ENCODE measurements around the gene BMP6. TPM values are rescaled to one million over a fixed set of nuclear protein-coding genes. Genes with fewer than 3 reads are reported as not detected.

The BMP6 gene
- not detected for total RNA-seq
- not detected for polyA plus RNA-seq

GRCh38 chr6:7725849-7726415 lies at the start of gene BMP6:
BMP6 (plus strand) TSS chr6:7726099; CDS start chr6:7726956, 857 bp downstream.
- POLR2A ChIA-PET: no interaction called here
- Histone ChIP-seq H3K27me3 (ENCODE audit: insufficient read depth, low read length, poor library complexity, severe bottlenecking) (peaks cover 39% of the 10 kb centered on the region), H3K27ac (ENCODE audit: low read depth, low read length) (no peak within 1 kb of the TSS), H3K36me3 (ENCODE audit: insufficient read depth, low read length) (no peaks in the 10 kb centered on the region), H3K9me3 (ENCODE audit: low read length) (no peaks in the 10 kb centered on the region), H3K4me1 (ENCODE audit: insufficient read depth, low read length) (peaks cover 11% of the 10 kb centered on the region), H3K4me3 (ENCODE audit: low read length) (no peak within 1 kb of the TSS)
- Mint-ChIP-seq H3K9me3 (peaks cover 0 to 4% (median 0%) of the 10 kb centered on the region in 5 donors), H3K4me1 (peaks cover 13 to 26% (median 16%) of the 10 kb centered on the region in 3 donors), H3K4me3 (peak within 1 kb of the TSS; percentile 52 to 83 (median 71)), H3K36me3 (no peaks in the 10 kb centered on the region), H3K27ac (no peak within 1 kb of the TSS), H3K27me3 (peaks cover 64 to 76% of the 10 kb centered on the region in 2 donors)
- CTCF ChIA-PET: interaction anchor here (0.7 kb wide), 1 partner anchor 96 kb away, joined by 3 read pairs; no protein-coding TSS in a partner anchor
- DNase-seq: peak in 3 of 5 donors; percentile 5 to 48 (median 19)

- H3K27me3 ChIP-seq (ENCODE audit: insufficient read depth, low read length, poor library complexity, severe bottlenecking): no peaks in the 10 kb centered on the region
- Mint-ChIP-seq H3K9me3 (peaks cover 0 to 1% (median 0%) of the 10 kb centered on the region in 5 donors), H3K27me3 (peaks cover 14 to 38% of the 10 kb centered on the region in 2 donors), H3K4me1 (no peaks in the 10 kb centered on the region), H3K4me3 (no peak overlapping the region), H3K27ac (peak overlapping the region in 1 of 8 donors; percentile 29), H3K36me3 (no peaks in the 10 kb centered on the region)
- H3K27ac ChIP-seq (ENCODE audit: low read depth, low read length): no peak overlapping the region
- ChIA-PET POLR2A (no interaction called here), CTCF (no interaction called here)
- no peaks in the 10 kb centered on the region for H3K4me1 ChIP-seq (ENCODE audit: insufficient read depth, low read length)
- DNase-seq: no peak
- H3K9me3 ChIP-seq (ENCODE audit: low read length): no peaks in the 10 kb centered on the region
- no peaks in the 10 kb centered on the region for H3K36me3 ChIP-seq (ENCODE audit: insufficient read depth, low read length)
- no peak overlapping the region for H3K4me3 ChIP-seq (ENCODE audit: low read length)
Observed at GRCh38 chr6:7677229-7677628, 48.7 kb upstream of the BMP6 start.

- H3K27me3 Mint-ChIP-seq: peaks cover 10 to 38% of the 10 kb centered on the region in 2 donors
- POLR2A ChIA-PET: no interaction called here
- Histone ChIP-seq H3K9me3 (ENCODE audit: low read length) (no peaks in the 10 kb centered on the region), H3K36me3 (ENCODE audit: insufficient read depth, low read length) (no peaks in the 10 kb centered on the region), H3K4me1 (ENCODE audit: insufficient read depth, low read length) (no peaks in the 10 kb centered on the region), H3K27me3 (ENCODE audit: insufficient read depth, low read length, poor library complexity, severe bottlenecking) (no peaks in the 10 kb centered on the region), H3K4me3 (ENCODE audit: low read length) (no peak overlapping the region), H3K27ac (ENCODE audit: low read depth, low read length) (no peak overlapping the region)
- CTCF ChIA-PET: no interaction called here
- no peak overlapping the region for H3K27ac Mint-ChIP-seq
- no peaks in the 10 kb centered on the region for H3K36me3 Mint-ChIP-seq
- H3K4me1 Mint-ChIP-seq: no peaks in the 10 kb centered on the region
- peaks cover 0 to 1% (median 0%) of the 10 kb centered on the region in 5 donors for H3K9me3 Mint-ChIP-seq
- H3K4me3 Mint-ChIP-seq: no peak overlapping the region
- no peak for DNase-seq
Observed at GRCh38 chr6:7680393-7681075, 45.4 kb upstream of the BMP6 start.

GRCh38 chr6:7681449-7681848 lies 44.5 kb upstream of the BMP6 start:
- no peaks in the 10 kb centered on the region for H3K4me1 Mint-ChIP-seq
- no peaks in the 10 kb centered on the region for H3K4me1 ChIP-seq (ENCODE audit: insufficient read depth, low read length)
- no peak for DNase-seq
- H3K4me3 ChIP-seq (ENCODE audit: low read length): no peak overlapping the region
- peaks cover 0 to 1% (median 0%) of the 10 kb centered on the region in 5 donors for H3K9me3 Mint-ChIP-seq
- H3K36me3 ChIP-seq (ENCODE audit: insufficient read depth, low read length): no peaks in the 10 kb centered on the region
- ChIA-PET POLR2A (no interaction called here), CTCF (no interaction called here)
- no peak overlapping the region for H3K4me3 Mint-ChIP-seq
- no peaks in the 10 kb centered on the region for H3K36me3 Mint-ChIP-seq
- H3K27me3 Mint-ChIP-seq: peaks cover 10 to 35% of the 10 kb centered on the region in 2 donors
- no peaks in the 10 kb centered on the region for H3K9me3 ChIP-seq (ENCODE audit: low read length)
- no peak overlapping the region for H3K27ac ChIP-seq (ENCODE audit: low read depth, low read length)
- H3K27me3 ChIP-seq (ENCODE audit: insufficient read depth, low read length, poor library complexity, severe bottlenecking): no peaks in the 10 kb centered on the region
- H3K27ac Mint-ChIP-seq: no peak overlapping the region

GRCh38 chr6:7684076-7684475 lies 41.8 kb upstream of the BMP6 start:
- no peaks in the 10 kb centered on the region for H3K36me3 ChIP-seq (ENCODE audit: insufficient read depth, low read length)
- no peak for DNase-seq
- no peak overlapping the region for H3K27ac ChIP-seq (ENCODE audit: low read depth, low read length)
- no peak overlapping the region for H3K4me3 ChIP-seq (ENCODE audit: low read length)
- CTCF ChIA-PET: no interaction called here
- Mint-ChIP-seq H3K27ac (no peak overlapping the region), H3K4me3 (no peak overlapping the region), H3K27me3 (peaks cover 7 to 34% of the 10 kb centered on the region in 2 donors), H3K4me1 (no peaks in the 10 kb centered on the region), H3K9me3 (peaks cover 0 to 1% (median 0%) of the 10 kb centered on the region in 5 donors), H3K36me3 (no peaks in the 10 kb centered on the region)
- H3K9me3 ChIP-seq (ENCODE audit: low read length): no peaks in the 10 kb centered on the region
- POLR2A ChIA-PET: no interaction called here
- H3K4me1 ChIP-seq (ENCODE audit: insufficient read depth, low read length): no peaks in the 10 kb centered on the region
- H3K27me3 ChIP-seq (ENCODE audit: insufficient read depth, low read length, poor library complexity, severe bottlenecking): no peaks in the 10 kb centered on the region

- H3K4me1 Mint-ChIP-seq: no peaks in the 10 kb centered on the region
- no peaks in the 10 kb centered on the region for H3K36me3 ChIP-seq (ENCODE audit: insufficient read depth, low read length)
- H3K4me3 ChIP-seq (ENCODE audit: low read length): no peak overlapping the region
- no peaks in the 10 kb centered on the region for H3K9me3 Mint-ChIP-seq
- no peak overlapping the region for H3K4me3 Mint-ChIP-seq
- H3K9me3 ChIP-seq (ENCODE audit: low read length): no peaks in the 10 kb centered on the region
- H3K27me3 Mint-ChIP-seq: peaks cover 2 to 34% of the 10 kb centered on the region in 2 donors
- POLR2A ChIA-PET: no interaction called here
- DNase-seq: no peak
- CTCF ChIA-PET: interaction anchor here (1.0 kb wide), 1 partner anchor 11 kb away, joined by 3 read pairs; no protein-coding TSS in a partner anchor
- no peaks in the 10 kb centered on the region for H3K36me3 Mint-ChIP-seq
- no peak overlapping the region for H3K27ac ChIP-seq (ENCODE audit: low read depth, low read length)
- no peaks in the 10 kb centered on the region for H3K27me3 ChIP-seq (ENCODE audit: insufficient read depth, low read length, poor library complexity, severe bottlenecking)
- H3K27ac Mint-ChIP-seq: no peak overlapping the region
- no peaks in the 10 kb centered on the region for H3K4me1 ChIP-seq (ENCODE audit: insufficient read depth, low read length)
Observed at GRCh38 chr6:7684843-7685242, 41.1 kb upstream of the BMP6 start.

GRCh38 chr6:7685276-7685675 lies 40.6 kb upstream of the BMP6 start:
- Mint-ChIP-seq H3K27me3 (peaks cover 3 to 32% of the 10 kb centered on the region in 2 donors), H3K27ac (no peak overlapping the region), H3K36me3 (no peaks in the 10 kb centered on the region), H3K4me3 (no peak overlapping the region), H3K9me3 (no peaks in the 10 kb centered on the region), H3K4me1 (no peaks in the 10 kb centered on the region)
- no peaks in the 10 kb centered on the region for H3K4me1 ChIP-seq (ENCODE audit: insufficient read depth, low read length)
- H3K36me3 ChIP-seq (ENCODE audit: insufficient read depth, low read length): no peaks in the 10 kb centered on the region
- H3K27me3 ChIP-seq (ENCODE audit: insufficient read depth, low read length, poor library complexity, severe bottlenecking): no peaks in the 10 kb centered on the region
- no peaks in the 10 kb centered on the region for H3K9me3 ChIP-seq (ENCODE audit: low read length)
- CTCF ChIA-PET: interaction anchor here (1.0 kb wide), 1 partner anchor 11 kb away, joined by 3 read pairs; no protein-coding TSS in a partner anchor
- DNase-seq: no peak
- H3K27ac ChIP-seq (ENCODE audit: low read depth, low read length): no peak overlapping the region
- POLR2A ChIA-PET: no interaction called here
- no peak overlapping the region for H3K4me3 ChIP-seq (ENCODE audit: low read length)

- Histone ChIP-seq H3K27me3 (ENCODE audit: insufficient read depth, low read length, poor library complexity, severe bottlenecking) (no peaks in the 10 kb centered on the region), H3K27ac (ENCODE audit: low read depth, low read length) (no peak overlapping the region), H3K4me3 (ENCODE audit: low read length) (no peak overlapping the region), H3K36me3 (ENCODE audit: insufficient read depth, low read length) (no peaks in the 10 kb centered on the region), H3K9me3 (ENCODE audit: low read length) (no peaks in the 10 kb centered on the region), H3K4me1 (ENCODE audit: insufficient read depth, low read length) (no peaks in the 10 kb centered on the region)
- POLR2A ChIA-PET: no interaction called here
- Mint-ChIP-seq H3K36me3 (no peaks in the 10 kb centered on the region), H3K9me3 (no peaks in the 10 kb centered on the region), H3K27me3 (peaks cover 12 to 29% of the 10 kb centered on the region in 2 donors), H3K4me3 (no peak overlapping the region), H3K27ac (no peak overlapping the region), H3K4me1 (no peaks in the 10 kb centered on the region)
- no peak for DNase-seq
- CTCF ChIA-PET: no interaction called here
Observed at GRCh38 chr6:7687145-7688111, 38.5 kb upstream of the BMP6 start.

All from CD8-positive, alpha-beta memory T cell (primary cell).